Measurements from ENCODE around the gene REXO1.

DNA sequence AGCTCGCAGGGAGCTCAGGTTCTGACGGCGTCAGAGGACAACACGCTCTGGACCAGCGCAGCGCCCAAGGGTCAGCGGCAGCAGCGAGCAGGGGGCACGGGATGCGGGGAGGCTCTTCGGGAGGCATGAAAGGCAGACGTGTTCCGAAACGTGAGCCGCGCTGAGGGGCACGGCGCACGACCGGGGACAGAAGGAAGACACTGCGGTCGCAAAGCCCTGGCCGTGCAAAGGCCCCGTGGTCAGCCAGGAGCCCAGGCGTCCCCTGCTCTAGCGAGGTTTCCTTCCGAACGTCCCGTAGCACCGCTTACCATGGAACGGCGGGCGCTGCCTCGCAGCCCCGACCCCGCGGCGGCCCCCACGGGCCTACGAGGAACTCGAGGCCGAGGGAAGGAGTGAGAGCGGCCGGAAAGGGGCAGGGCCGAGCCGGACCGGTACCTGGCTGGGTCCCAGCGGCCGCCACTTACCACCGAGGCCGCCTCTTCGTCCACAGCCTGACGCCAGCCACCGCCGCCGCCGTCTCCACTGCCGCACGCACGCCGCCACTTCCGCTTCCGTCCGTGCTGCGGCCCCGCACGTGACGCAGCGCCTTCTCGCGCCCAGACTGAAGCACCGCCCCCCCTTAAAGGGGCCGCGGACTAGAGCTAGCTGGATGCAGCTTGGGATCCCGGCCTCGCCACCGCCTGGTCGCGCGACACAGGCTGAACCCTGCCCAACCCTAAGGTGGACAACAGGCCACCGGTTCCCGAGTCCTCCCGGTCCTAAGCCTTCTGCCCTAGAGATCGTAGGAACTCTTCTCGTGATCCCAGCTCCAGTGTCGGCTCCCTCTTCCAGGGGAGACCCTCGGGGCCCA, 27.6 kb upstream of the REXO1 start:
- TF ChIP-seq NR1H2 (CRISPR knock-in tag; IDR thresholded peaks at IDR 0.05; ENCODE audit: borderline replicate concordance, low read depth) = peak; percentile 50; the same call in 1 of the 2 replicates
- TF ChIP-seq HDAC1 (CRISPR knock-in tag; IDR thresholded peaks at IDR 0.05) = peak; percentile 94
- TF ChIP-seq ZMYM3 (CRISPR knock-in tag; IDR thresholded peaks at IDR 0.05) = peak; percentile 51
- TF ChIP-seq, protein P1, sequence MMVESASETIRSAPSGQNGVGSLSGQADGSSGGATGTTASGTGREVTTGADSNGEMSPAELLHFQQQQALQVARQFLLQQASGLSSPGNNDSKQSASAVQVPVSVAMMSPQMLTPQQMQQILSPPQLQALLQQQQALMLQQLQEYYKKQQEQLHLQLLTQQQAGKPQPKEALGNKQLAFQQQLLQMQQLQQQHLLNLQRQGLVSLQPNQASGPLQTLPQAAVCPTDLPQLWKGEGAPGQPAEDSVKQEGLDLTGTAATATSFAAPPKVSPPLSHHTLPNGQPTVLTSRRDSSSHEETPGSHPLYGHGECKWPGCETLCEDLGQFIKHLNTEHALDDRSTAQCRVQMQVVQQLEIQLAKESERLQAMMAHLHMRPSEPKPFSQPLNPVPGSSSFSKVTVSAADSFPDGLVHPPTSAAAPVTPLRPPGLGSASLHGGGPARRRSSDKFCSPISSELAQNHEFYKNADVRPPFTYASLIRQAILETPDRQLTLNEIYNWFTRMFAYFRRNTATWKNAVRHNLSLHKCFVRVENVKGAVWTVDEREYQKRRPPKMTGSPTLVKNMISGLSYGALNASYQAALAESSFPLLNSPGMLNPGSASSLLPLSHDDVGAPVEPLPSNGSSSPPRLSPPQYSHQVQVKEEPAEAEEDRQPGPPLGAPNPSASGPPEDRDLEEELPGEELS (CRISPR knock-in tag; IDR thresholded peaks at IDR 0.05) = peak; percentile 57; the same call in 1 of the 2 replicates
- no peak for TF ChIP-seq MLLT10 (CRISPR knock-in tag; IDR thresholded peaks at IDR 0.05)
- no peak for TF ChIP-seq ZNF431 (CRISPR knock-in tag; IDR thresholded peaks at IDR 0.05; ENCODE audit: borderline replicate concordance, low read depth)
- no peak for TF ChIP-seq FOXK2 (IDR thresholded peaks at IDR 0.05)
- TF ChIP-seq RFX5 (IDR thresholded peaks at IDR 0.05; ENCODE audit: low read depth, low read length) = no peak
- TF ChIP-seq KLF6 (CRISPR knock-in tag; IDR thresholded peaks at IDR 0.05) = no peak

Data from HepG2 (cell line).